Thymus (tissue), 11 donors: ENCODE results near the gene LARP4. TPM values are rescaled to one million over a fixed set of nuclear protein-coding genes. Genes with fewer than 3 reads are reported as not detected.
"Not testable (repeated sequence)": the region's sequence is repeated elsewhere in the genome, so short reads cannot be mapped to it uniquely, and the experiment has no call there.

Experiments
- DNase-seq, 9 donors: peaks; one replicate each; pipeline ENCODE4 v3.0.0-alpha.2; 2013; ENCODE audit warnings: low spot score in 9 of 9, low read depth in 6 of 9, missing footprints in 1 of 9
- H3K27ac ChIP-seq, 2 donors: one replicate each; pipeline ENCODE4 v1.5.1; 2013; ENCODE audit warnings: control low read depth in 1 of 2, low read depth in 1 of 2, low read length in 1 of 2, mild to moderate bottlenecking in 1 of 2, moderate library complexity in 1 of 2
- H3K27me3 ChIP-seq, 2 donors: one replicate each; pipeline ENCODE4 v1.5.1; 2013; ENCODE audit warnings: low read length in 1 of 2; ENCODE audit not compliant: control insufficient read depth in 2 of 2, insufficient read depth in 1 of 2
- H3K36me3 ChIP-seq, 2 donors: one replicate each; pipeline ENCODE4 v1.5.1; 2013; ENCODE audit warnings: low read length in 1 of 2, mild to moderate bottlenecking in 1 of 2, moderate library complexity in 1 of 2; ENCODE audit not compliant: control insufficient read depth in 2 of 2, insufficient read depth in 2 of 2
- H3K4me1 ChIP-seq, 2 donors: one replicate each; pipeline ENCODE4 v1.5.1; 2013; ENCODE audit warnings: low read length in 2 of 2; ENCODE audit not compliant: control insufficient read depth in 2 of 2, insufficient read depth in 2 of 2
- H3K4me3 ChIP-seq, 2 donors: one replicate each; pipeline ENCODE4 v1.5.1; 2013; ENCODE audit warnings: low read length in 2 of 2, control low read depth in 1 of 2, mild to moderate bottlenecking in 1 of 2
- H3K9me3 ChIP-seq, 2 donors: one replicate each; pipeline ENCODE4 v1.5.1; 2013; ENCODE audit warnings: low read length in 1 of 2, mild to moderate bottlenecking in 1 of 2; ENCODE audit not compliant: control insufficient read depth in 2 of 2, insufficient read depth in 1 of 2
- WGBS: extraction: QIAGEN DNeasy Blood & Tissue Kit; methylation state at CpG from one replicate; pipeline ENCODE4 v1.1.7; 2013; 5-methylcytosine and 5-hydroxymethylcytosine counted together
- polyA plus RNA-seq: library from polyadenylated mRNA; stranded (reverse); fragments of 200-250 nt; gene quantifications from one replicate; pipeline ENCODE4 v1.2.3, GENCODE V29; 2013
- total RNA-seq: library from RNA; stranded (reverse); fragments of 120-200 nt; gene quantifications from one replicate; pipeline ENCODE4 v1.2.4, GENCODE V29; 2013
- donor health status: healthy.

LARP4 gene
- total and polyA plus RNA-seq, 2 donors: 17.0 to 23.6 TPM

DNA sequence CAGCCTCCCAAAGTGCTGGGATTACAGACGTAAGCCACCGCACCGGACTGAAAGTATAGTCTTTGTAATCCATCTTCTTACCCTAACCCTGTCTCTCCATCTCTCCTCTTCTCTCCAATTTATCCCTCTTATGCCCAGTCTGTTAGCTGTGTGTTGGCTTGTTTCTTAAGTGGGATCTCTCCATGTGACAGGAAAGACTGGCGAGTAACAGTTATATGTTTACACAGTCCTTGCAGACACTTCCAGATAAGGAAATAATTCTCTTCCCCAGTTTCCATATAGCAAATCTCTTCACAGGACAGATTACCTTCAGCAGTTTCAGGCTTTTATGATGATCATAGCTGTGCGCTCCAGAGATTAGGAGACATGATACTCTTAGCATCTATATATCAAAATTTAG, 88.1 kb downstream of the LARP4 start:
- no peaks in the 10 kb centered on the region for H3K4me1 ChIP-seq
- WGBS: 95% methylated on average over 5 of the region's 5 CpGs
- DNase-seq: no peak

DNA sequence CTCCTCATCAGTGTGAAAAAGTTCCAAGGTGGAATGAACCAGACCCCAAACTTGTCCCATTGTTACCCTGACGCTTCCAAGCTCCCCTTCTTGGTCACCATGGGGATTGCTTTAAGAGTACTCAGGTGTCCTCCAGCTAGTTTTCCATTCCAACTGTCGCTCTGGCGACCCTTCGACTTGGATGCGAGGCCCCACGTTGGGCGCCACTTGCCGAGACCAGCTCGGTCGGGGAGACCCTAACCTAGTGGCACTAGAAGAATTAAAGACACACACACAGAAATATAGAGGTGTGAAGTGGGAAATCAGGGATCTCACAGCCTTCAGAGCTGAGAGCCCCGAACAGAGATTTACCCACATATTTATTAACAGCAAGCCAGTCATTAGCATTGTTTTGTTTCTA, 97.4 kb downstream of the LARP4 start:
- H3K36me3 ChIP-seq, H3K4me1 ChIP-seq, H3K4me3 ChIP-seq, H3K27me3 ChIP-seq, H3K27ac ChIP-seq, DNase-seq: not testable (repeated sequence)
- H3K9me3 ChIP-seq: peaks cover 4 to 35% of the 10 kb centered on the region in 2 donors
- WGBS: 97% methylated on average over 11 of the region's 11 CpGs

More for the DNA sequence above, 88.1 kb downstream of the LARP4 start:
- peaks cover 1 to 11% of the 10 kb centered on the region in 2 donors for H3K9me3 ChIP-seq
- no peak overlapping the region for H3K27ac ChIP-seq
- no peaks in the 10 kb centered on the region for H3K27me3 ChIP-seq
- H3K4me3 ChIP-seq: no peak overlapping the region
- no peaks in the 10 kb centered on the region for H3K36me3 ChIP-seq

DNA sequence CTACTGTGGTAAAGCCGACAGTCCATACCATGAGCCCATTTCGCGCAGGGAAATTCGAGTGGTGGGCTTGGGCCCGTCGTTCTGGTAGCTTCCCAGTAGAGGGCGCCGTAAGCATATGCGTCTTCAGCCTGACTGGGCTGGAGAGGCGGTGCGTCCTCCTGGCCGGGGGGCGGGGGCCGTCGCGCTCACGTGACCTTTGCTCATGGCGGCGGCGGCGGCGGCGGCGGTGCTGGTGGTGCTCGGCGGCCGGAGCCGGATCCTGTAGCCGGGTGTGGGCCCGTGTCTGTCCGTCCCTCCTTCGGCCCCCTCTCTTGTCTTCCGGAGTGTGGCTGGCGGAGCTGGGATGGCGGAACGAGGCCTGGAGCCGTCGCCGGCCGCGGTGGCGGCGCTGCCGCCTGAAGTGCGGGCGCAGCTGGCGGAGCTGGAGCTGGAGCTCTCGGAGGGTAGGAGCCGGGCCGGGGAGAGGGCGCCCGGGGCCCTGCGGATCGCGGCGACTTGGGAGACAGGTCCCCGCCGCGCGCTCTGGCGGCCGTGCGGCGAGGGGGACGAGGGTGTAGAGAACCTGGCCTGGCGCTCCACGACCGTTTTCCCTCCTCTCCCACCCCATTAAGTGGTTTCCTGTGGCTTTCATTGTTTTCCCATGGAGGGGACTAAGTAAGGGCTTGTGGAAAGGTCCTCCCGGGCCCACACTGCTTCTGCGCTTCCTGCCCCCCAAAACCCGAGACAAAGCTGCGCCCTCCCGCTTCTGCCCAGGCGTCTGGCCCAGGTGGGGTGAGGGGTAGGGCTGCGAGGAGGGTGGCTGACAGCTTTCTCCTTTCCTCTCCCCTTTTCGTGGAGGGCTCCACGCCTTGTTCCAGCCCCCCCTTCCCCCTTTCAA, 104.4 kb downstream of the LARP4 start, which contains the start of gene DIP2B:
DIP2B (plus strand) TSS at position 188 of the 877 bp plus-strand sequence; CDS start at position 344, 156 bp downstream.
- under 1% methylated on average over 77 of the region's 77 CpGs for WGBS
- H3K27me3 ChIP-seq: no peaks in the 10 kb centered on the region
- H3K4me1 ChIP-seq: peaks cover 10 to 30% of the 10 kb centered on the region in 2 donors
- H3K4me3 ChIP-seq: peak within 1 kb of the TSS; percentile 81 to 91
- H3K27ac ChIP-seq: peak within 1 kb of the TSS; percentile 77 to 96
- H3K9me3 ChIP-seq: peaks cover 0 to 4% of the 10 kb centered on the region in 2 donors
- peaks cover 0 to 4% of the 10 kb centered on the region in 2 donors for H3K36me3 ChIP-seq
- DNase-seq: peak; percentile 74 to 95 (median 88)

DNA sequence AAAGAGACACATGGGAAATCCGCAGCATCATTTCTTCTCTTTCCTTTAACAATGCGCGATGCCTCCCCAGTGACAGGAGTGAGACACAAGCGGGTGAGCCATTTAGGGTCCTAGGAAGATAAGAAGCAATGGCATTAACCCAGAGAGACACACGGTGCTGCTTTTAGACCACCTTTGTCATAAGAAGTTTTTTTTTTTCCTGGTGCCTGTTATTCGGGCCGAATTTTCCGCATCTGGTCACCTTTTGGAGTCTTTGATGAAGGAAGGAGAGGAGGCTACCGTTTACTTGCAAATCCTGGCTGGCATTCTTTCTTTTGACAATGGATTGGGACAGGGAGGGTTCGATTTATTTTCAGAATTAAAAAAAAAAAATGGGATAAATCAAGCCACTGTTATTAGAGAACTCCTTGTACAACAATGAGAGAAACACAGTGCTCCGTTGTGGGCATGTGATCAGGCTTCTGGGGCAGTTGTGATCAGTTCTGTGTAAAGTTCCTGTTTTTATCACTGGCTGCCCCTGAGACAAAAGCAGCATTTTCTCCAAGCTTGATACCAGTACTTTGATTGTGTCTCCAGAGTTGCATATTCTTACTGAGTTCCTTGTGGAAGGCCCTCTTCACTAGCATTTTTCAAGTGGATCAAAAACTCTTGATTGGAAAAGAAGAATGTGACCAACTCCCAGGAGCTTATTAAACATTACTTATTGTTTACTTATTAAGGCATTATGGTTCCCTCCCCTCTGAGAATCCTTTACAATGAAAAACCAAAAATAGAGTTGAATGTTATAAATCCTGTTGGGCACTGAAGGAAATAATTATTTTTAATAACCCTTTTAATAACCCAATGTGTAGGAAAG, 105.2 kb downstream of the LARP4 start:
- Histone ChIP-seq H3K4me3 (peak overlapping the region; percentile 81 to 91), H3K4me1 (peaks cover 10 to 30% of the 10 kb centered on the region in 2 donors), H3K9me3 (no peaks in the 10 kb centered on the region), H3K27ac (peak overlapping the region; percentile 77 to 96), H3K27me3 (no peaks in the 10 kb centered on the region), H3K36me3 (peaks cover 0 to 4% of the 10 kb centered on the region in 2 donors)
- DNase-seq: peak in 2 of 9 donors; percentile 28 to 34
- 2% methylated on average over 11 of the region's 11 CpGs for WGBS

DNA sequence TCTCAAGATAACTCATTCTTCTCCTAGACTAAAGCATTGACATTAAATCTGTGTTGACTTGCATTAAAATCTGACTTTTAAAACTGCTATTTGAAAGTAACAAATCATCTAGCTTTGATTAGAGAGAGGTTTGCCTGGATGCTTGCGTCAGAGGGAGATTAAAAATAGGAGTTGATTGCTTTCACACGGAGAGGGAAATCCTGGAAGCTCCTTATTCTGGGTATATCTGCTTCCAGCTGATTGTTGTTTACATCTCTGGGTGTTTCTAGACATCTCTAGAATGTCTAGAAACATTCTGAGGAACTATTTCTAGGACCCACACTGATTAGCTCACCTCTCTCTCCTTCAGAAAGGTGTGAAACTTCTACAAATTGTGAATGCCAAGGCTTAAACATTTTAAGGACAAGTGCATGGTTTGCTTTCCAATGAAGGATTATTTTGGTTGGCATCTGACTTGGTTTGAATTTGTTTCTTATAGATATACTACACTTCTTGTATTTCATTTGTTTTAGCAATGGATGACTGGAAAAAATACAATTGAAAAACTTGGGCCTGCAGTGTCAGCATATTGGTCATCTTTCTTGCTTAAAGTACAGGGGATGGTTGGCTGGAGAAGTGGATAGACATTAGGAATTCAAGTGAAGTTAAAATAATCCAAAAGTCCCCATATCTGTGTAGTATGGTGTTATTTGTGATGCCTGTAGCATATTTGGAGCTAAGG, 106.2 kb downstream of the LARP4 start:
- no peaks in the 10 kb centered on the region for H3K9me3 ChIP-seq
- H3K27me3 ChIP-seq: no peaks in the 10 kb centered on the region
- peak overlapping the region in 1 of 2 donors; percentile 15 for H3K27ac ChIP-seq
- WGBS: 64% methylated on average over 2 of the region's 2 CpGs
- peak overlapping the region in 1 of 2 donors; percentile 15 for H3K4me3 ChIP-seq
- H3K4me1 ChIP-seq: peaks cover 10 to 30% of the 10 kb centered on the region in 2 donors
- DNase-seq: no peak
- H3K36me3 ChIP-seq: peaks cover 0 to 4% of the 10 kb centered on the region in 2 donors

DNA sequence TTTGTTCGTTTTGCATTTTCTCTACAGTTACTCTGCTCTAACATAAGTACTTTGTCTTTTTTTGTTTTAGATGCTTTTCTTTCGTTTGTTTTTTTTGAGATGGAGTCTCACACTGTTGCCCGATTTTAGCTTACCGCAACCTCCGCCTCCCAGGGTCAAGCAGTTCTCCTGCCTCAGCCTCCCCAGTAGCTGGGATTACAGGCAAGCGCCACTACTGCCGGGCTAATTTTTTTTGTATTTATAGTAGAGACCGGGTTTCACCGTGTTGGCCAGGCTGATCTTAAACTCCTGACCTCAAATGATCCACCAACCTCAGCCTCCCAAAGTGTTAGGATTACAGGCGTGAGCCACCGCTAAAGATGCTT, 106.8 kb downstream of the LARP4 start:
- Histone ChIP-seq H3K27me3 (no peaks in the 10 kb centered on the region), H3K4me3 (no peak overlapping the region), H3K4me1 (peaks cover 10 to 30% of the 10 kb centered on the region in 2 donors), H3K9me3 (no peaks in the 10 kb centered on the region), H3K27ac (peak overlapping the region in 1 of 2 donors; percentile 15), H3K36me3 (peaks cover 0 to 4% of the 10 kb centered on the region in 2 donors)
- whole genome bisulfite sequencing: 92% methylated on average over 11 of the region's 11 CpGs
- no peak for DNase-seq

DNA sequence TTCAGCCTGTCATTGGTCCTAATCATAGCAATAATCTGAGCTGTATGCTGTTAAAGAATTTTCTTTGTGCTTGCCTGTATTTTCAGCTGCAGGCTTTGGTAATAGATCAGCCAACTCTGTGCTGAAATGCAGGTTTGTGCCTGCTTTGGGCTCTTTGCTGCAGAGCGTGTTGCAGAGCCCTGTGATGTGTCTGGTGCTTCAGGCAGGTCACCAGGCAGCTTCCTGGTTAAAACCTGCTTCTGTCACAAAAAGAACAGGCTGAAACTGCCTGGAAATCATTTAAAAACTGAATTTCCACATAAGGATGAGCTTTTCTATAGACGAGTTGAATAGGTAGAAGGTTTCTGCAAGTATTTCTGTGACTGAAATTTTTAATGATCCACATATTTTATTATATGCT, 107.2 kb downstream of the LARP4 start:
- no peak overlapping the region for H3K4me3 ChIP-seq
- H3K36me3 ChIP-seq: peaks cover under 1 to 4% of the 10 kb centered on the region in 2 donors
- WGBS: 56% methylated on average over 2 of the region's 2 CpGs
- peak overlapping the region in 1 of 2 donors; percentile 4 for H3K27ac ChIP-seq
- H3K27me3 ChIP-seq: no peaks in the 10 kb centered on the region
- peaks cover 10 to 30% of the 10 kb centered on the region in 2 donors for H3K4me1 ChIP-seq
- peak in 3 of 9 donors; percentile 43 to 66 (median 53) for DNase-seq
- H3K9me3 ChIP-seq: no peaks in the 10 kb centered on the region

DNA sequence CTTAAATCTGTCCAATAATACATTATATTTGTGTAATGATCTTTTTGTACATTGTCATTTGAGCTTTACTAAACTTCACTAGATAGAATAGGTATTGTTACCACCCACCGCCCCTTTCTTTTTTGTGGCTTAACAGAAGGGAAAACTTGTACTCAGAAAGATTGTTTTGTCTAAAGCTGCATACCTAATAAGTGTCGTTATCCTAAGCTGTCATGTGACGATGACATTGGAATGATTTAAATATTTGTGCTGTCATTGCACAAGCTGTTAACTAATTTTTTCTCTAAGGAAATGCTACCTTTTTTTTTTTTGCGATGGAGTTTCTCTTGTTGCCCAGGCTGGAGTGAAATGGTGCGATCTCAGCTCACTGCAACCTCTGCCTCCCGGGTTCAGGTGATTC, 107.7 kb downstream of the LARP4 start:
- no peak overlapping the region for H3K27ac ChIP-seq
- 75% methylated on average over 6 of the region's 6 CpGs for WGBS
- DNase-seq: no peak

More for the DNA sequence above, 107.7 kb downstream of the LARP4 start:
- no peaks in the 10 kb centered on the region for H3K9me3 ChIP-seq
- peaks cover 3 to 4% of the 10 kb centered on the region in 2 donors for H3K36me3 ChIP-seq
- no peak overlapping the region for H3K4me3 ChIP-seq
- peaks cover 10 to 30% of the 10 kb centered on the region in 2 donors for H3K4me1 ChIP-seq
- H3K27me3 ChIP-seq: no peaks in the 10 kb centered on the region
